Keratinocyte (primary cell): ENCODE measurements around the gene PSMD7.

Experiments used
- CTCF ChIP-seq, 3 experiments: IDR thresholded peaks in 1 of 3; conservative IDR thresholded peaks in 1 of 3; optimal IDR thresholded peaks in 1 of 3; 2 replicates in 2 of 3; 3 replicates in 1 of 3; pipeline versions ENCODE3 to v1.5.1; 2011; ENCODE audit warnings: low read length in 3 of 3, mild to moderate bottlenecking in 3 of 3, moderate library complexity in 2 of 3, control low read depth in 1 of 3, inconsistent platforms in 1 of 3; ENCODE audit not compliant: insufficient read depth in 2 of 3; ENCODE audit errors: extremely low read depth in 1 of 3
- EZH2 ChIP-seq: IDR thresholded peaks from one replicate; pipeline ENCODE4 v1.6.1; 2012; ENCODE audit warnings: inconsistent platforms, mild to moderate bottlenecking, low read length, moderate library complexity

DNA sequence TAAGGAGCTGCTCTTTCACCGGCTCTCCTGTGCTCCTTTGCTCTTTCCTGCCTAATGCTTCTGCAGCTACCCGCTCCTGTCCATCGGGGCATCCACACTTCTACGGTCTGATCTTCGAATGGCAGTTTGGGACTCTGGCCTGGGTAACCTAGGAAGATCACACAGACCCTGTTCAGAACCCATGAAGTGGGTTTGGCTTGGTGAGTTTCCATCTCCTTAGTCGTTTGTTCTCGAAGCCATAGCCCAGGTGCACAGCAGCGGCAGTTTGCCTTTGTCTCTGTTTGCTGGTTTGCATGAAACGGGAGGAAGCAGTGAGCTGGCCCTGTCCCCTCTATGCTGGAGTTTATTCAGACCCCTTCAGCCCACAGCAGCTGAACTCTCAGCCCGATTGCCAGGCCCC lies 29.0 kb downstream of the PSMD7 start:
- TF ChIP-seq CTCF (optimal IDR thresholded peaks at IDR 0.05 in 1 of 3, IDR thresholded peaks at IDR 0.05 in 1 of 3, conservative IDR thresholded peaks at IDR 0.05 in 1 of 3; ENCODE audit: extremely low read depth in 1 of 3, insufficient read depth in 2 of 3, low read length in 3 of 3) (no peak), EZH2 (no peak)
